H7 (cell line): ENCODE data around the gene ABCC11. TPM values are rescaled to one million over a fixed set of nuclear protein-coding genes. Genes with fewer than 3 reads are reported as not detected.
"Not testable (repeated sequence)": the region's sequence is repeated elsewhere in the genome, so short reads cannot be mapped to it uniquely, and the experiment has no call there.

Experiments used
- DNase-seq: peaks from one replicate; pipeline ENCODE4 v3.0.0; 2012
- H3K27me3 ChIP-seq: 2 replicates; pipeline ENCODE4 v1.6.0; 2011; ENCODE audit warnings: mild to moderate bottlenecking, low read length; ENCODE audit not compliant: control insufficient read depth, insufficient read depth
- H3K36me3 ChIP-seq: replicated peaks from 2 replicates; pipeline ENCODE4 v1.5.1; 2011; ENCODE audit warnings: low read length; ENCODE audit not compliant: control insufficient read depth, insufficient read depth
- H3K4me3 ChIP-seq: 2 replicates; pipeline ENCODE4 v1.5.1; 2011; ENCODE audit warnings: low read depth, mild to moderate bottlenecking, control low read depth, low read length, moderate library complexity; ENCODE audit not compliant: insufficient read depth
- total RNA-seq: library from RNA; depleted of rRNA; stranded (reverse); fragments of >200 nt; shearing (Covaris generic); gene quantifications from 2 replicates; pipeline ENCODE4 v1.2.3, GENCODE V29; 2014

The ABCC11 gene
- total RNA-seq, 1 experiment from 2014 or later = 0.03 TPM

DNA sequence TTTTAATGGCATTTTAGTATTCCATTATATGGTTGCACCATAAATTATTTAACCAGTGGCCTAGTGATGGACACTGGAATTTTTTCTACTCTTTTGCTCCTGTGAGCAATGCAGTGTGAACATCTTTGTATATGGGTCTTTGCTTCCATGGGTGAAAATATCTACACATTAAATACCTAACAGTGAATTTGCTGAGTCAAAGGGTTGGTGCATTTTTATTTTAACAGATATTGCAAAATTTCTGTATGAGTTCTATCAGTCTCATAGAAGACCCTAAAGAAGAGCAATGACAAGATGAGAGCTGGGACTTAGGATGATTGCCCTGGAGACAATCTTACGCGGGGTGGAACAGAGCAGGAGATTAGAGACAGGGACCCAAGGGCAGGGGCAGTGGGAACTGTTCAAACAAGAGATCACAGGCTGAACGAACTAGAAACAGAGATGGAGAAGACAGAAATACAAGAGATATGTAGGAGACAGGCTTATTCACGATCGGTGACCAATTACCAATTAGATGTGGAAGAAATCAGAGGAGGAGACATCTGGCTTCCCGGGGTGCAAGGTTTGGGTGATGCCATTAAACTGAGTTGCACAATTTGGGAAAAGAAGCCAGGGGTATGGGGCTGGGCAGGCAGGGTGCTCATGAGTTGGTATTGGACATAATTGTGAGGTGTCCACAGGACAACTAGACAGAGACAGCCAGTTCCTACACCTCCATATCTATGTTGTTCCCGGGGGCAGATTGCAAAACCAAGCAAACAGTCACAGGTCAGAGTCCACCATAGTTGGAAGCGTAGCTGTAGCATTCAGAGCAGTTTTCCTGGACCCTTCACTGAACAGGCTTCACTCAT is 43.1 kb downstream of the ABCC11 start:
- no peak overlapping the region for H3K4me3 ChIP-seq
- no peak for DNase-seq
- H3K27me3 ChIP-seq = no peaks in the 10 kb centered on the region
- H3K36me3 ChIP-seq = no peaks in the 10 kb centered on the region

DNA sequence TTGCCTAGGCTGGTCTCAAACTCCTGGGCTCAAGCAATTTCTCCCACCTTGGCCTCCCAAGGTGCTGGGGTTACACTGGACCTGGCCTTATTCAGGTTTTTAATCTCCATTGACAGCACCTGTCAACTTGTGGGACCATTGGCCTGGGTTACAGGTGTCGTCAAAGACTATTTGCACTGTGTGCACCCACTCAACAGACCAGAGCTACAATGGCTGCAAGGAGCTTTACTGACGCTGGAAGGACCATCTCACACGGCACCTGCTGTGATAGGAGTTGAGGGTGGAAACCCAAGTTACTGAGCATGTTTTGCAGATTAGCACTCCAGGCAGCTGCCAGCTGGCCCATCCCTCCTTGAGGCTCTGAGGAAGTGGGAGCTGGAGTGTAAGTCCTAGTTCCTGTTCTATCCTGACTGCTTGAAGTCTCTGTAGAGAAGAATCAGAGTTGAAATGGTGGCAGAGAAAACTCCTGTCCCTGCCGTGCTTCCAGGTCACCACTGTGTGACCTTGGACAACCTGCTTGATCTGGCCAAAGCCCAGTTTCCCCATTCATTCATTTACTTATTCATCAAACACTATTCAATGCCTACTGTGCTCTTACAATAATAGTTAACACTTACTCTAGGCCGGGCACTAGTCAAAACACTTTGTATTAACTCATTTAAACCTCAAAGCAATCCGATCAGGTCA is 45.7 kb downstream of the ABCC11 start:
- H3K27me3 ChIP-seq = no peaks in the 10 kb centered on the region
- no peak for DNase-seq
- no peaks in the 10 kb centered on the region for H3K36me3 ChIP-seq
- H3K4me3 ChIP-seq = no peak overlapping the region

DNA sequence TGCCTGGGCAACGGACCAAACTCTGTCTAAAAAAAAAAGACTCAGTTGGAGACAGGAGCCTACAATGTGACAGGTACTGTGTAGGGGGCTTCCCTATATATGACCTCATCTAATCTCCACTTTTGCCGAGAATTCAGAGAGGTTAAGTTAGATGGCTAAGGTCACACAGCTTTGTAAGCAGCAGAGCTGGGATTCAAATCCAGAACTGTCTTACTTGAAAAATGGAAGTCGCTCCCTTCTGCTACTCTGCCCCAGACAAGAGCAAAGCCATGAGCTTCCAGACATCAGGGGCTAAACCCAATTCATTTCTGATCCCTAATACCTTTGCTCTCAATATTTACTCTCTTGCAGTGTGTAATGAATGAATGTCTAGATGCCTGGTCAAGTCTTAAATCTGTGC is 50.0 kb downstream of the ABCC11 start:
- Histone ChIP-seq H3K36me3 (no peaks in the 10 kb centered on the region), H3K27me3 (no peaks in the 10 kb centered on the region), H3K4me3 (no peak overlapping the region)
- DNase-seq = no peak

DNA sequence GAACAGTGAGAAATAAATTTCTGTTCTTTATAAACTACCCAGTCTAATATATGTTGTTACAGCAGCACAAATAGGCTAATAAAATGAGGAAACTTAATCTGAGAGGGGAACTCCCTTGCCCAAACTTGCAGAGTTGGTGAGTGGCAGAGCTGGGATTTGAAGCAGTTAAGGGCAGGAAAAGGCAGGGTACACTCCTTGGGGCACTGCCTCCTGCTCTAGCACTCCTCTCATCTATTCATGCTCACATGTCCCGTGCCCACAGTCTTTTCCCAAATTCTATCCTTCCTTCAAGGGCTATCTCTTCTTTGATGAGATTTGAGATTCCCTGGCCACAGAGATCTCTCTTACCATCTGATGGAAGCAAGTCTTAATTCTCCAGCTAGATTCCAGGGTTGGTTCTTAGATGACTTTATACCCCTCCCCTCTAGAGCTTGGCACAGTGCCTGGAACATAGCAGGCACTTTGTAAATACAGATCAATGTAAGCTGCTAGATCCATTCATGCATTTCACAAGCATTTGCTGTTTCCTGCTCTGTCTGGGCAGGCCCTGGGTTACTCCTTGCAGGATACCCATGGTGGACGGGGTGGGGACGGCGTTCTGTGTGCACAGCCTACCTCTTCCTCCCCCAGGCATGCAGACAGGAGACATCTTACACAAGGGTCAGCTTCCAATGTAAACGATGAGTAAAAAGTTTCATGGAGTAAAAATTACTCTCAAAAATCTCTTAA is 52.3 kb downstream of the ABCC11 start:
- DNase-seq = no peak
- Histone ChIP-seq H3K27me3 (no peaks in the 10 kb centered on the region; the same call in 1 of the 2 replicates), H3K36me3 (no peaks in the 10 kb centered on the region), H3K4me3 (no peak overlapping the region)

DNA sequence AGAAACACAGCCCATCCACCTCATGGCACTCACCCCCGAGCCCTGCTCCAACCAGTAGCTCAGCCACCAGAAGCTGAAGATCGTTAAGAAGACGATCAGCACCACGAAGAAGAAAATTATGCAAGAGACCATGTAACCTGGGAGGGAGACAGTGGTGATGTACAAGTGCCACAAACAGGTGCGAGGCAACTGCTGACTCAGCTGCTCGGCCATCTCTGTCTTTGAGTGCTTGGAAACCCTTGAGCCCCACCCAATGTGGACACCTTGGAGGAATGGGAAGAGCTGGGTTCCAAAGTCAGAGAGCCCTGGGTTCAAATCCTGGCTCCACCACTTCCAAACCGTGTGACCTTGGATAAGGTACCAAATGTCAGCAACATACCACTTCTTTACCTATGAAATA is 53.5 kb downstream of the ABCC11 start:
- H3K36me3 ChIP-seq = no peaks in the 10 kb centered on the region
- no peak for DNase-seq
- no peaks in the 10 kb centered on the region; the same call in 1 of the 2 replicates for H3K27me3 ChIP-seq
- no peak overlapping the region for H3K4me3 ChIP-seq

DNA sequence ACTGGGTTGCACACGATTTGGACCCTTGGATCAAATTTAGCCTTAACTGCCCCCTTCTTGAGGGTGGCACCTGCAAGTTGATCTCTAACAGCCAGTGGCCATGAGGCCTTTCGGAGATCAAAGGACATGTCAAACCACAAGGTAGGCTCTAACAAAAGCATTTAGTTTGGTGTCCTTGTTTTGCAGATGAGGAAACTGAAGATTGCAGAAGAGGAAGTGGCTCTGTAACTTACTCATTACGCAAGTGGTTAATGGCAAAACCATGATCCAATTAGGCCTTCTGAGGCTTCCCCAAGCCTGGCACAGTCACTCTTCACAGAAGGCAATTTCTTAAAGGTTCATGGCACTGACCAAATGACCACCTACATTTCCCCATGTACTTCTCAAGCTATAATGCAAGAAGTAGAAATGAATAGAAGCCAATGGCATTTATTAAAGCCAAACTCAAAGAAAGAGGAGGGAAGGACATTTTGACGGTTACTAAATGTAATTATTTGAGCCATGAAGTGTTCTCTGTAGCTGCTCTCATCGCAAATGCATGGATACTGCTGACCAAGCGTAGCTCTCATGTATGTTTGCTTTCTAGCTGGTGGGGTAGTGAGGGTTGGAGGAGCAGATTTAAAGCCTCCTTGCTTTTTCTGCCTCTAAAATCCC is 58.8 kb downstream of the ABCC11 start:
- Histone ChIP-seq H3K27me3 (no peaks in the 10 kb centered on the region; the same call in 1 of the 2 replicates), H3K4me3 (no peak overlapping the region), H3K36me3 (no peaks in the 10 kb centered on the region)
- DNase-seq = no peak

DNA sequence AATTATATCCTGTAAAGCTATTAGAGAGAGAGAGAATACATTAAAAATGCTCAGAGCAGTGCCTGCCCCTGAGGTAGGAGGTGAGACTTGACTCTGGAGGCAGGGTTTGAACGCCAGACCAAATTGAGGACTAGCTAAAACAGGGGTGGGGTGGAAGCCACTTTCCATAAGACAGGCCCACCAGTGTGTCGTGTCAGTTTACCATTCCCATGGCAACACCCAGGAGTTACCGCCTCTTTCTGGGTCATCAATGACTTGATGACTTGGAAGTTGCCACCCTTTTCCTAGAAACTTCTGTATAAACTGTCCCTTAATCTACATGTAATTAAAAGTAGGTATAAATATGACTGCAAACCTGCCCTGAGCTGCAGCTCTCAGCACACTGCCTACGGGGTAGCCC is 59.6 kb downstream of the ABCC11 start:
- DNase-seq = no peak
- no peaks in the 10 kb centered on the region for H3K36me3 ChIP-seq
- H3K4me3 ChIP-seq = no peak overlapping the region
- no peaks in the 10 kb centered on the region; the same call in 1 of the 2 replicates for H3K27me3 ChIP-seq

DNA sequence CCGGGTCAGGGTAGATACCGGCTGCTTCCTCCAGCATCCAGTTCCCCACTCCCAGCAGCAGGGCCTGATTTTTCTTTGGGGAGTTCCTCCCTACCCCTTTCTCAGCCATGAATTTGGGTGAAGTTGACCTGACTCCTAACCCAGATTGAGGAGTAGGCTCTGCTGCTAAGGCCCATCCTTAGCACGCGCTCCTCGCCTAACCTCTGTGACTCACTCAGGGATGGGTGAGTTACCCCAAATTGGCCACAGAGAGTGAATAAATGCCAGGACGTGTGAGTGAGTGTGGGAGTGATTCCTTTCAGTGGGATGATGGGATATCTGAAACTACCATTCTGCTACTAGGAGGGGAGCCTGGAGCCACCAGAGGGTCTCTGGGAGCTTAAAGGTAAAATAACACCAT is 62.7 kb downstream of the ABCC11 start:
- DNase-seq = no peak
- H3K36me3 ChIP-seq = no peaks in the 10 kb centered on the region

DNA sequence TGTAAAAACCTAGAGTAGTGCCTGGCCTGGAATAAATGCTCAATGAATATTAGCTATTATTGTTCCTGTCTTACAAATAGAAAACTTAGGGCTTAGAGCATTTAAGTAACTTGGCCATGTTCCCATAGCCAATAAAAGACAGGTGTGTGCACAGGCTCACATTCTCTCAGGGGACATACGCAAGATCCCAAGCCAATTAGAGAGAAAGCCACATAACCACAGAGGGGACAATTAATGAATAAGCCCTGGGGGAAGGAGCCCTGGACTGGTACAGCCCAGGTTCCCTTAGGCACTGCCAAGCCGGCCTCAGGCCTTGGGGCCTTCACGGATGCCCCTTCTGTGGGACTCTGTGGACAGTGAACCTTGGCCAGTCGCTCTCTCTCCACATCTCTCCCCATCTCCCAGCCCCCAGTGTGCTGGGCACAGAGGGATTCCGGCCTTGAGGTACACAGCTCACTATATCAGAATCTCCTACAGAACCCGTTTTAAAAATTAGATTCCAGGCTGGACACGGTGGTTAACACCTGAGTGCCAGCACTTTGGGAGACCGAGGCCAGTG is 64.3 kb downstream of the ABCC11 start:
- H3K36me3 ChIP-seq = no peaks in the 10 kb centered on the region
- H3K27me3 ChIP-seq = no peaks in the 10 kb centered on the region
- no peak overlapping the region for H3K4me3 ChIP-seq
- DNase-seq = no peak

More for the DNA sequence above, 62.7 kb downstream of the ABCC11 start:
- Histone ChIP-seq H3K27me3 (no peaks in the 10 kb centered on the region), H3K4me3 (no peak overlapping the region)

DNA sequence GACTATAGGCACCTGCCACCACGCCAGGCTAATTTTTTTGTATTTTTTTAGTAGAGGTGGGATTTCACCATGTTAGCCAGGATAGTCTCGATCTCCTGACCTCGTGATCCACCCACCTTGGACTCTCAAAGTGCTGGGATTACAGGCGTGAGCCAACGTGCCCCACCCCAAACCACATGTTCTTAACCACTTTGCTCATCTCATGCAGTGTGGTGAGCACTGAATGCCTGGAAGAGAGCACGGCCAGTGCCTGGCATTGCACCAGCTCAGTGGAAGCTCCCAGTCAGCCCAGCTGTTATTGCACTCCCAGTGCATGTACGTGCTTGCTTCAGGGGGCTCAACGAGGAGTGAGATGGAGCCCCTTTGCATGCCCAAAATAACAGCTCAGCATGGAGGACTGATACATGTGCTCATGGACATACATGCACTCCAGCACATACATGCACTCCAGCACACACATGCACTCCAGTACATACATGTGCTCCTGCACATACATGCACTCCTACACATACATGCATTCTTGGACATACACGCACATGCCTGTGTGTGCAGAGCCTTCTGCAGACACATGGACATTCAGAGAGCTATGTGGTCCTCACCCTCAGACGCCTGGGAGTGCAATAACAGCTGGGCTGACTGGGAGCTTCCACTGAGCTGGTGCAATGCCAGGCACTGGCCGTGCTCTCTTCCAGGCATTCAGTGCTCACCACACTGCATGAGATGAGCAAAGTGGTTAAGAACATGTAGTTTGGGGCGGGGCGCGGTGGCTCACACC is 65.4 kb downstream of the ABCC11 start:
- not testable (repeated sequence) for DNase-seq, H3K36me3 ChIP-seq, H3K4me3 ChIP-seq, H3K27me3 ChIP-seq

DNA sequence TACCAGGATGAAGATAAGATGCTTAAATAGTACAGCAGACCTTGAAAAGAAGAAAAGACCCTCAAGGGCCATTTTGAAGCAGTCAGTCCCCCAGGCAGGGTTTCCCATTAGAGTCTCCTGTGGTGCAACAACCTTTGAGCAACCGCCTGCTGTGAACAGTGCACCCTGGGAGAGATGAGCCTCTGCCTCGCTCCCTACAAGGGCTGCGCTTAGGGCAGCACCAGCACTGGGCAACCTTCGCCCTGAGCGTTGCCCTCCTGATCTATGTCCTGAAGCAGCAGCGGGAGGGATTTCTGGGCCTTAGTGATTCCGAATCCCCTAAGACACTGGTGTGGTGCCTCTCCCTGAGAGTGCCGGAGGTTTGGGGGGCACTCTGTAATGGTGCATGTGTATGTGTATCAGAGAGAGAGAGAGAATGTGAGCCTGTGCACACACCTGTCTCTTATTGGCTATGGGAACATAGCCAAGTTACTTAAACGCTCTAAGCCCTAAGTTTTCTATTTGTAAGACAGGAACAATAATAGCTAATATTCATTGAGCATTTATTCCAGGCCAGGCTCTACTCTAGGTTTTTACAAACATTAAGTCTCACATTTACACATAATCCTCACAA is 66.4 kb downstream of the ABCC11 start:
- H3K4me3 ChIP-seq = no peak overlapping the region
- DNase-seq = no peak
- H3K27me3 ChIP-seq = no peaks in the 10 kb centered on the region
- H3K36me3 ChIP-seq = no peaks in the 10 kb centered on the region

DNA sequence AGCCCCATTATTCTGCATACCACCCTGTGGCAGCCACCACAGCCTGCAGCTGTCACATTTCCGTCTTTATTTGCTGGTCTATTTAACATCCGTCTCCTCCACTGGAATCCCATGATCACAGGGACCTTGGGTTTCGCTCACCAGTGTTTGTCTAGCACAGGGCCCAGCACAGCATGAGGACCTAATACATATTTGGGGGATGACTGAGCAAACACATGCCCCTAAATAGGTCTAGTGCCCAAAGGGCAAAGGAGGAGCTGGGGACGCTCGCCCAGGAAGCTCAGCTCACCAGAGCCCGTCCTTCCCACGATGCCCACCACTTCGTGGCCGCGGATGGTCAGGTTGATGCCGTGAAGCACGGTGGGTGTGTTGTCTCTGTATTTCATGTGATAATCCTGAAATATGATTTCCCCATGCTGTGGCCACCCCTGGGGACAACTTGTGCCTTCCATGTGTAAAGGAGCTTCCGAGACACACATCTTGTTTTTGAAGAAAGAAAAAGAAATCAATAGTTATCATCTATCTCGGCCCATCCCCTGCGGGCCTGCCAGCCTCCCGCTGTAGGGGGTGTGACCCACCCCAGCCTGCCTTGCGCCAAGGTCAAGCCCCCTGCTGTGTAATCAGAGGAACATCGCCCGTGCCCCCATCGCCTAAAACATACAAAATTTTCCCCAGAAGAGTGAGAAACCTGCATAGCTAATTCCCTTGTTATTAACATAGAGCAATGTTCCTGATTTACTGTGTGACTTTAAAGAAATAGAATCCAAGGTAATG is 70.5 kb downstream of the ABCC11 start:
- H3K36me3 ChIP-seq = no peaks in the 10 kb centered on the region
- no peak for DNase-seq
- H3K4me3 ChIP-seq = no peak overlapping the region
- H3K27me3 ChIP-seq = no peaks in the 10 kb centered on the region

DNA sequence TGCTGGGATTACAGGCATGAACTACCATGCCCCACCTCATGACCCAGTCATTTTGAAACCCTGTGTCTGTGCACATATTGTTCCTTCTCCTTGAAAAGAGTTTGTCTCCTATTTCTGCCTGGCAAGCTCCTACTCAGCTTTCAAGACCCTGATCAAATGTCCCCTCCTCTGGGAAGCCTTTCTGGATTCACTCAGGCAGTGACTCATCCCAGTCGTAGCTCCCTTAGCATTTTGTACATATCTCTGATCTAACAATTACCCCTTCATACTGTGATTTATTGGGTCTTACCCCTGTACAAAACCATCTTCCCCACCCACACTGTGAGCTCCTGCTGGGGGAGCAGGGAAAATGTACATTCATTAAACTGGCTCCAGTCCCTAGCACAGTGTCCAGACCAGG is 73.5 kb downstream of the ABCC11 start:
- Histone ChIP-seq H3K36me3 (no peaks in the 10 kb centered on the region), H3K27me3 (no peaks in the 10 kb centered on the region), H3K4me3 (no peak overlapping the region)
- no peak for DNase-seq
